Spleen (tissue), 11 donors: ENCODE results near the gene GARIN5B. TPM values are rescaled to one million over a fixed set of nuclear protein-coding genes. Genes with fewer than 3 reads are reported as not detected.

ENCODE experiments used
- DNase-seq: peaks from one replicate; pipeline ENCODE4 v3.0.0-alpha.2; 2020
- H3K27ac ChIP-seq, 8 donors: fragments of 200-600 bp; sonication (generic) in 7 of 8; 1 replicate in 4 of 8; 2 replicates in 4 of 8; pipeline versions ENCODE4 v1.5.0 to v1.8.0; 2016 to 2021; ENCODE audit warnings: inconsistent platforms in 4 of 8, mild to moderate bottlenecking in 4 of 8, moderate library complexity in 1 of 8
- H3K27me3 ChIP-seq, 7 donors: fragments of 200-600 bp; sonication (generic) in 6 of 7; replicated peaks in 1 of 7; 1 replicate in 4 of 7; 2 replicates in 3 of 7; pipeline versions ENCODE4 v1.5.0 to v1.8.0; 2016 to 2021; ENCODE audit warnings: inconsistent platforms in 3 of 7, mild to moderate bottlenecking in 1 of 7
- H3K36me3 ChIP-seq, 6 donors: fragments of 200-600 bp; sonication (generic) in 5 of 6; 1 replicate in 4 of 6; 2 replicates in 2 of 6; pipeline versions ENCODE4 v1.5.0 to v1.8.0; 2016 to 2021; ENCODE audit warnings: inconsistent platforms in 2 of 6
- H3K4me1 ChIP-seq, 6 donors: fragments of 200-600 bp; sonication (generic) in 5 of 6; 1 replicate in 3 of 6; 2 replicates in 3 of 6; pipeline versions ENCODE4 v1.5.0 to v1.8.0; 2016 to 2021; ENCODE audit warnings: inconsistent platforms in 3 of 6
- H3K4me3 ChIP-seq, 8 donors: fragments of 200-600 bp; sonication (generic) in 7 of 8; 1 replicate in 4 of 8; 2 replicates in 4 of 8; pipeline versions ENCODE4 v1.5.0 to v1.8.0; 2016 to 2021; ENCODE audit warnings: inconsistent platforms in 4 of 8, mild to moderate bottlenecking in 4 of 8, moderate library complexity in 2 of 8
- H3K9me3 ChIP-seq, 8 donors: fragments of 200-600 bp; sonication (generic) in 7 of 8; 1 replicate in 4 of 8; 2 replicates in 4 of 8; pipeline versions ENCODE4 v1.5.0 to v1.8.0; 2016 to 2021; ENCODE audit warnings: inconsistent platforms in 4 of 8
- CTCF ChIP-seq, 11 experiments: fragments of 200-600 bp in 7 of 11; fragments of 450-650 bp in 4 of 11; sonication (generic) in 4 of 11; IDR thresholded peaks in 8 of 11; conservative IDR thresholded peaks in 3 of 11; 1 replicate in 7 of 11; 2 replicates in 4 of 11; pipeline versions ENCODE4 v1.4.0 to v1.8.0; 2016 to 2021; ENCODE audit warnings: antibody characterized with exemption in 11 of 11, inconsistent platforms in 4 of 11, mild to moderate bottlenecking in 1 of 11
- POLR2A ChIP-seq, 3 donors: fragments of 450-650 bp; IDR thresholded peaks; one replicate each; pipeline ENCODE4 v1.5.1; 2017; ENCODE audit warnings: antibody characterized with exemption in 3 of 3, mild to moderate bottlenecking in 1 of 3
- POLR2AphosphoS5 ChIP-seq, 3 donors: sonication (generic); formaldehyde crosslinking; IDR thresholded peaks; one replicate each; pipeline ENCODE4 v1.5.1; 2017; ENCODE audit warnings: antibody characterized with exemption in 3 of 3
- WGBS, 5 donors: extraction: QIAGEN DNeasy Blood & Tissue Kit in 3 of 5; methylation state at CpG; one replicate each; pipeline versions ENCODE4 v1.1.5 to v1.1.7; 2013 to 2018; 5-methylcytosine and 5-hydroxymethylcytosine counted together
- intact Hi-C: fragments of 100-400 bp; cut with DNase I; formaldehyde crosslinking; loops from one replicate; pipeline ENCODE4 v1.15.0; 2023; ENCODE audit warnings: low total_unique reads
- polyA plus RNA-seq, 3 donors: library from polyadenylated mRNA; stranded (reverse); fragments of 200-250 nt; gene quantifications; one replicate each; pipeline ENCODE4 v1.2.1, GENCODE V29; 2013
- total RNA-seq, 7 donors: library from RNA; depleted of rRNA in 3 of 7; stranded (reverse); fragments of >200 nt in 3 of 7; fragmentation: NEBNext Ultra II Directional in 4 of 7; extraction: Animal tissue kit (Norgen Biotek cat#: 25700) in 4 of 7; gene quantifications; one replicate each; pipeline versions ENCODE4 v1.1.0 to v1.2.1, GENCODE V29; 2016 to 2021
- donor health status: healthy with polysubstance abuse.
- donor health status: DM: no; HTN: no; CAD: no; lungs with moderate emphysema.
- donor health status: DM: no; HTN: no; CAD: no.
- donor health status: Bipolar disorder and iron deficiency.
- donor health status: healthy.
- donor health status: DM: no; HTN: no; CAD: no.
- donor health status: DM: yes; HTN: yes; CAD: no.

Gene GARIN5B
- total and polyA plus RNA-seq, 10 donors, result not detected

DNA sequence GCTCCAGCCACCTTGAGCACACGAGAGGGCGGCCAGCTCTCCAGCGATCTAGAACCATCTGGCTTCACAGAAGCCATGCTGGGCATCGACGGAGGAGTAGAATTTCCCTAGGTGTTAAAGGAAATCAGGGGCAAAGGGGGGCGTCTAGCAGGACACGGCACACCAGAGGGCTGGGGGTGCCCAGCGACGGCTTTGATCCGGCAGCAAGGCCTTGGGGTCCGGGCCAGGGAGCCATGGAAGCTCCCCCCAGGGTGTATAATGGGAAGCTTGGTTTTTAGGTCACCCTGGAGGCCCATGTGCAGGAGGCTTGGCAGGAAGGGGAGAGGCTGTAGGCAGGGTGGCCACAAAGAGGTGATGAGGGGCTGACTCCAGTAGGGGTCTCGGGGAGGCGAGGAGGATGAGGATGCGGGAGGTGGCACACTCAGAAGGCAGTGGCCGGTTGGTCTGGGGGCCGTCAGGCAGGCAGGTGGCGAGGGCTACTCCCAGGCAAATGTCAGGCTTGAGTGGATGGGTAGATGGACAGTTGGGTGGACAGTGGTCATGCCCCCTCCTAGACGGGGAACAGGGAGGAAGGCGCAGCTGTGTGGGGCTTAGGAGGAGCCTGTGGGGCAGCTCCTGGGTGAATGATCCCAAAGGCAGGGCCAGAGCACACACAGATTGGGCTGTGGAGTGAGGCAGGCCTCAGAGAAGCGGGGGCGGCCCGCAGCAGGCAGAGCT lies 17.8 kb downstream of the GARIN5B start:
- Histone ChIP-seq H3K36me3 (peaks cover 0 to 66% (median 10%) of the 10 kb centered on the region in 6 donors), H3K27ac (no peak overlapping the region), H3K4me3 (no peak overlapping the region), H3K4me1 (peaks cover 7 to 20% (median 14%) of the 10 kb centered on the region in 6 donors), H3K27me3 (peaks cover 0 to 13% (median 0%) of the 10 kb centered on the region in 7 donors), H3K9me3 (no peaks in the 10 kb centered on the region)
- TF ChIP-seq POLR2AphosphoS5 (IDR thresholded peaks at IDR 0.05), result no peak
- no peak for TF ChIP-seq CTCF (IDR thresholded peaks at IDR 0.05 in 8 of 11, conservative IDR thresholded peaks at IDR 0.05 in 3 of 11)
- no peak for TF ChIP-seq POLR2A (IDR thresholded peaks at IDR 0.05)
- no peak for DNase-seq
- 90 to 92% (median 91%) methylated on average over 19 to 22 of the region's 22 CpGs for WGBS, 5 donors
- intact Hi-C loops, result no loop called here

DNA sequence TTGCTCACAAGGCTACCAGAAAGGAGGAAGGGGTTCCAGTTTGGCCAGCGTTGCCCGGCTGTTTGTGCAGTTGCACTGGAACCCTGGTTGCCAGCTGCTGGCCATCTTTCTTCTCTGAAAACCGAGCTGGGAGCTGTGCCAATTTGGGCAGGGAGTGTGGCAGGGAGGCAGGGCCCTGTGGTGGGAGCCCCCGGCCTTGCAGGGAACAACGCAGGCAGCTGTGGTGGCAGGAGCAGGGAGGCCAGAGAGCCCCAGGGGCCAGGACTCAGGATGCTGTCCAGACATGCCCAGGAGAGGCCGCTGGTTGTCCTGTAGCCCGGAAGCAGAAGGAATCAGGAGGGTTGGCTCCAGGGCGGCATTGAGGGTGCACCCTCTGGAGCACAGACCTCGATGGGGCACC lies 18.6 kb downstream of the GARIN5B start:
- DNase-seq, result no peak
- H3K27me3 ChIP-seq, result peaks cover 0 to 11% (median 0%) of the 10 kb centered on the region in 7 donors
- intact Hi-C loops, result no loop called here
- no peak overlapping the region for H3K27ac ChIP-seq
- no peaks in the 10 kb centered on the region for H3K9me3 ChIP-seq
- H3K36me3 ChIP-seq, result peaks cover 0 to 66% (median 10%) of the 10 kb centered on the region in 6 donors
- TF ChIP-seq POLR2AphosphoS5 (IDR thresholded peaks at IDR 0.05) (no peak), CTCF (IDR thresholded peaks at IDR 0.05 in 8 of 11, conservative IDR thresholded peaks at IDR 0.05 in 3 of 11) (no peak), POLR2A (IDR thresholded peaks at IDR 0.05) (no peak)
- H3K4me3 ChIP-seq, result no peak overlapping the region
- 80 to 88% (median 86%) methylated on average over 9 of the region's 9 CpGs for WGBS, 5 donors
- H3K4me1 ChIP-seq, result peaks cover 8 to 25% (median 17%) of the 10 kb centered on the region in 6 donors

- Histone ChIP-seq H3K36me3 (peaks cover 0 to 50% (median 8%) of the 10 kb centered on the region in 6 donors), H3K27me3 (peaks cover 0 to 21% (median 0%) of the 10 kb centered on the region in 7 donors), H3K27ac (no peak overlapping the region), H3K9me3 (no peaks in the 10 kb centered on the region), H3K4me3 (peak overlapping the region in 1 of 8 donors; percentile 75), H3K4me1 (peaks cover 10 to 35% (median 22%) of the 10 kb centered on the region in 6 donors)
- WGBS, 5 donors, result 88 to 93% (median 91%) methylated on average over 22 to 50 of the region's 50 CpGs
- no peak for DNase-seq
- intact Hi-C loops, result no loop called here
- TF ChIP-seq CTCF (IDR thresholded peaks at IDR 0.05 in 8 of 11, conservative IDR thresholded peaks at IDR 0.05 in 3 of 11) (no peak), POLR2AphosphoS5 (IDR thresholded peaks at IDR 0.05) (no peak), POLR2A (IDR thresholded peaks at IDR 0.05) (no peak)
These were observed 21.2 kb downstream of the GARIN5B start for GRCh38 chr19:55341595-55342531.
